Breast epithelium (tissue), 3 donors: ENCODE measurements around the gene ADIRF.
"Not testable (repeated sequence)": the region's sequence is repeated elsewhere in the genome, so short reads cannot be mapped to it uniquely, and the experiment has no call there.

Experiments used
- POLR2A ChIP-seq: fragments of 450-650 bp; IDR thresholded peaks from one replicate; pipeline ENCODE4 v1.6.1; 2016; ENCODE audit warnings: antibody characterized with exemption, mild to moderate bottlenecking, moderate library complexity
- POLR2AphosphoS5 ChIP-seq, 3 donors: sonication (generic); formaldehyde crosslinking; IDR thresholded peaks; one replicate each; pipeline ENCODE4 v1.6.1; 2017; ENCODE audit warnings: antibody characterized with exemption in 3 of 3
- TF ChIP-seq, protein P1 (sequence below), 3 donors: fragments of 450-650 bp; IDR thresholded peaks; one replicate each; pipeline ENCODE4 v1.5.1; 2016 to 2017; ENCODE audit warnings: antibody characterized with exemption in 3 of 3, mild to moderate bottlenecking in 3 of 3, moderate library complexity in 3 of 3

DNA sequence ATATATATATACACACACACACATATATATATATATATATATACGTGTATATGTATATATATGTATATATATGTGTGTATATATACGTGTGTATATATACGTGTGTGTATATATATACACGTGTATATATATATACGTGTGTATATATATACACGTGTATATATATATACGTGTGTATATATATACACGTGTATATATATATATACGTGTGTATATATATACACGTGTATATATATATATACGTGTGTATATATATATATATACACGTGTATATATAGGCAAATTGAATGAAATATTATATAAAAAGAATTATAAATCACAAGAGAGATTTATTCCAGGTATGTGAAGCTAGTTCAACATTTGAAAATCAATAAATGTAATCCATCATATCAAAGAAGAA lies 23.1 kb downstream of the ADIRF start:
- TF ChIP-seq, protein P1, sequence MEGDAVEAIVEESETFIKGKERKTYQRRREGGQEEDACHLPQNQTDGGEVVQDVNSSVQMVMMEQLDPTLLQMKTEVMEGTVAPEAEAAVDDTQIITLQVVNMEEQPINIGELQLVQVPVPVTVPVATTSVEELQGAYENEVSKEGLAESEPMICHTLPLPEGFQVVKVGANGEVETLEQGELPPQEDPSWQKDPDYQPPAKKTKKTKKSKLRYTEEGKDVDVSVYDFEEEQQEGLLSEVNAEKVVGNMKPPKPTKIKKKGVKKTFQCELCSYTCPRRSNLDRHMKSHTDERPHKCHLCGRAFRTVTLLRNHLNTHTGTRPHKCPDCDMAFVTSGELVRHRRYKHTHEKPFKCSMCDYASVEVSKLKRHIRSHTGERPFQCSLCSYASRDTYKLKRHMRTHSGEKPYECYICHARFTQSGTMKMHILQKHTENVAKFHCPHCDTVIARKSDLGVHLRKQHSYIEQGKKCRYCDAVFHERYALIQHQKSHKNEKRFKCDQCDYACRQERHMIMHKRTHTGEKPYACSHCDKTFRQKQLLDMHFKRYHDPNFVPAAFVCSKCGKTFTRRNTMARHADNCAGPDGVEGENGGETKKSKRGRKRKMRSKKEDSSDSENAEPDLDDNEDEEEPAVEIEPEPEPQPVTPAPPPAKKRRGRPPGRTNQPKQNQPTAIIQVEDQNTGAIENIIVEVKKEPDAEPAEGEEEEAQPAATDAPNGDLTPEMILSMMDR (IDR thresholded peaks at IDR 0.05) = not testable (repeated sequence)
- TF ChIP-seq POLR2A; POLR2AphosphoS5 (IDR thresholded peaks at IDR 0.05): not testable (repeated sequence)
